GM12892 (cell line): Measurements from ENCODE around the gene CBX6.

Source experiments
- POLR2A ChIP-seq: IDR thresholded peaks from 2 replicates; pipeline ENCODE4 v1.6.1; 2011; ENCODE audit warnings: low read depth, low read length, control low read depth
- POLR2AphosphoS5 ChIP-seq: IDR thresholded peaks from 2 replicates; pipeline ENCODE4 v1.6.1; 2011; ENCODE audit warnings: low read depth, low read length, control low read depth

DNA sequence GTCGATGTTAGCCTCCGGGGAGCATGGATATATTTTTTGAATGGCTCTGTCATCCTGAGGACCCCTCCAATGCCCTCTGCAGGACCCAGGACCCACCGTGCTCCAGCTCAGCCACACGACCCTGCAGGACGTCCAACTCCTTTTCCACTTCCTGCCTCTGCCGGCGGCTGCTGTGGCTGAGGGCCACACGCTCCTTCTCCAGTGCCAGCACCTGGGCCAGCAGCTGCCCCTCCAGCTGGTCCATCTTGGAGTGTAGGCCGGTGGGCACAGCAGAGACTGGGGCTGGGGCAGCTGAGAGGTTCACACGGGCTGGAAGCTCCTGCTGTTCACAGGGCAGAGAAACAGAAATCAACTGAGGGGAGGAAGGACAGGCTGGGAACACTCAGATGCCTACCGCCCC, 43.8 kb downstream of the CBX6 start:
- TF ChIP-seq POLR2A (no peak), POLR2AphosphoS5 (no peak)
